Stimulated activated CD8-positive, alpha-beta memory T cell treated with anti-CD3 and anti-CD28 coated beads, Interleukin-15, amount 100 ng/mL, for 1 hour (primary cell): ENCODE data around the gene HDHD3.
"Not testable (repeated sequence)": the region's sequence is repeated elsewhere in the genome, so short reads cannot be mapped to it uniquely, and the experiment has no call there.

ENCODE experiments used
- DNase-seq: peaks from one replicate; pipeline ENCODE4 v3.0.0-alpha.2; 2020; ENCODE audit warnings: low read depth

The HDHD3 gene

GRCh38 chr9:113389451-113389850 is 12.7 kb upstream of the HDHD3 start:
- DNase-seq, result no peak

DNA sequence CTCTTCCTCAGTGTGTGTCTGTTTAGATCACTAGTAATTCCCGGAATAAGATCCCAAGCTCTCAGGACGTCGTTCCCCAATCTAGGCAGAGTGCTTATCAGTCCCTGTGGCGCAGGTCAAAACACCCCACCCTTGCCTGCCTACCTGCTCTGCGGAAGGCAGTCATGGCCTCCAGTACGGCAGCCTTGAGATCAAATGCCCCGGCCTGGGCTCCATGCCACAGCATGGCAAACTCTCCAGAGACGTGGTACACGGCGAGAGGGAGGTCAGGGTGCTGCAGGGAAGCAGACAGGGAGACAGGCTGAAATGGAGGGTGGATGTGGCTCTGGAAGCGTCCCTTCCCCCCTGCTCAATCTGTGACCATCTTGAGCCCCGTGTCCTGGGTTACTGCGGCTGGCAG is 12.0 kb upstream of the HDHD3 start:
- no peak for DNase-seq

- DNase-seq, result no peak
Measured at GRCh38 chr9:113387560-113388230, 10.9 kb upstream of the HDHD3 start.

DNA sequence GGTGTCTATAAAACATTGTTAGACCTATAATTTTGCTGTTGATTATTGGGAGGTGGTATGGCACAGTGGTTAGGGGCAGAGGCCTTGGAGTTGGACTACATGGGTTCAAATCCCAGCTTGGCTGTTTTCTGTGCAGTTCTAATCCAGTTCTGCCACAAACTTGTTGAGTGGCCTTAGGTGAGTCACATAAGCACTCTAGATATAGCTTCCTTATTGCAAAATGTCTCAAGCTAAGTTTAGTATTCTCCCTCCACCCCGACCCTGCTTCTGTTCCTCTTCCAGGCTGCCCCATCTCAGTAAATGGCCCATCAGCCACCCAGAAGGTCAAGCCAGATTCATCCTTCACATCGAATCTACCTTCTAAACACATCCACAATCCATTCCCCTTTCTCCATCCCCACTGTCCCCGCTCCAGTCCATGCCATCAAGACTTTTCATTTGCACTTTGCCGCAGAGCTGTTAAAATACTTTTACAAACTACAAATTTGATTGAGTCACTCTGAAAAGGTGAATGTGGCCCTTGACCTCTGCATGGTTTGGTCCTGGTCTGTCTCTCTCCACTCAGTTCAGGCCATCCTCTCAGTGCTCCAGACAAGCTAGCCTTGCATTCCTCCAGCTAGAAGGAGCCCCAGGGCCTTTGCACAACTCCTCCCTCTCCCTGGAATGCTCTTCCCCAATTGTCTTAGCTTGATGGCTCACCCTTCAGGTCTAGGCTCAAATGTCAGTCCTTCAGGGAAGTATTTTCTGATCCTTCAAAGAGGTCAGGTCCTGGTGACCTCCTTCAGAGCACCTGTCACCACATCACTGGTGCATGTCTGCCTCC is 10.0 kb upstream of the HDHD3 start:
- DNase-seq, result no peak

DNA sequence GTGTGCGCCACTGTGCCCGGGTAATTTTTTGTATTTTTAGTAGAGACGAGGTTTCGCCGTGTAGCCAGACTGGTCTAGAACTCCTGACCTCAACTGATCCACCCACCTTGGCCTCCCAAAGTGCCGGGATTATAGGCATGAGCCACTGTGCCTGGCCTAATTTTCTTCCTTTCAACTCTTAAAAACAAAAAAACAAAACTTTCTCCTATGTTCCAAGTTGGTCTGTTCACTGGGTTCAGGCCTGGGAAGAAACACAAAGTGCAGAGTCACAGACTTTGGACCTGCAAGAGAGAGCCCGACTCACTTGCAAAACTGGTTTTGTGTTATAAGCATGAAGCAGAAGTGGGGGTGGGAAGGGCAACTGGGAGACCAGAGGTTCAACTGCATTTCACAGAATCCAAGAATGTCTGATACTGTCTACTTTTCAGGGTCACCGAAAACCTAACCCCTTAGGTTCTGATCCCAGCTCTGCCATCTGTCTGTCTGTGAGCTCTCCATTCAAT is 5.2 kb upstream of the HDHD3 start:
- no peak for DNase-seq

- DNase-seq, result not testable (repeated sequence)
Measured at GRCh38 chr9:113381441-113381840, 4.7 kb upstream of the HDHD3 start.

DNA sequence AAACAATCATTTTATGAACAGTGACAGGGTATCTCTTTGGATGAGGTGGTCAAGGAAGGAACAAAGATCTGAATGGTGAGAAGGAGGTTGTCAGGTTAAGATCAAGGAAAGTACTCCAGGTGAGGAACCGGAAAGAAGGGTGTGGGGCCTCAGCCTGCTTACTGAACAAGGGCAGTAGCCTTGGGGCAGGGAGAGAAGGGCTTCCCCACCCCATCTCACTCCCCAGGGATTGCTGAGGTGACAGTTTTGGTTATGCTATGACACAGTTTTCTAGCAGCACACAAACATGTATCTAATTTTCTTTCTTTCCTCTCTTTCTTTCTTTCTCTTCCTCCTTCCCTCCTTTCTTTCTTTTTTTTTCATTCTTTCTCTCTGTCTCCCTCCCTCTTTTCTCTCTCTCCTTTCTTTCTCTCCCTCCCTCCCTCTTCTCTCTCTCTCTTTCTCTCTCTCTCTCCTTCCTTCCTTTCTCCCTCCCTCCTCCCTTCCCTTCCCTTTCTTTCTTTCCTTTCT is 4.1 kb upstream of the HDHD3 start:
- no peak for DNase-seq

- DNase-seq, result not testable (repeated sequence)
Measured at GRCh38 chr9:113379829-113380210, 3.0 kb upstream of the HDHD3 start.

GRCh38 chr9:113379094-113379828 is 2.5 kb upstream of the HDHD3 start:
- DNase-seq, result not testable (repeated sequence)

GRCh38 chr9:113375057-113376023 is 1.4 kb downstream of the HDHD3 start:
- no peak for DNase-seq

GRCh38 chr9:113373676-113374392 is 3.0 kb downstream of the HDHD3 start:
- DNase-seq, result no peak

GRCh38 chr9:113373256-113373655 is 3.5 kb downstream of the HDHD3 start:
- no peak for DNase-seq

DNA sequence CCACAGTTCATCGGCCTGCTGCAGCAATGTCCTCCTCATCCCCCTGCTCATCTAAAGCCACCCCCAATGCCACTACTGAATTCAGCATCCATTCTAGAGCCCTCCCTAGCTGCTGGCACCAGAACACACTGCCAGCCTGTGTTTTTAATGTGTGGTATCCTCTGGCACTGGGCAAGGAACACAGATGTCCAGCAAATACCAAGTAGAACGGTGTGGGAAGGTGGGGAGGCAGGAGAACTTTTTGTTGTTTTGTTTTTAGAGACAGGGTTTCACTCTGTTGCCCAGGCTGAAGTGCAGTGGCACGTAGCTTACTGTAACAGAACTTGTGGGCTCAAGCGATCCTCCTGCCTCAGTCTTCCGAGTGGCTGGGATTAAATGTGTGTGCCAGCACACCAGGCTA is 4.7 kb downstream of the HDHD3 start:
- no peak for DNase-seq

DNA sequence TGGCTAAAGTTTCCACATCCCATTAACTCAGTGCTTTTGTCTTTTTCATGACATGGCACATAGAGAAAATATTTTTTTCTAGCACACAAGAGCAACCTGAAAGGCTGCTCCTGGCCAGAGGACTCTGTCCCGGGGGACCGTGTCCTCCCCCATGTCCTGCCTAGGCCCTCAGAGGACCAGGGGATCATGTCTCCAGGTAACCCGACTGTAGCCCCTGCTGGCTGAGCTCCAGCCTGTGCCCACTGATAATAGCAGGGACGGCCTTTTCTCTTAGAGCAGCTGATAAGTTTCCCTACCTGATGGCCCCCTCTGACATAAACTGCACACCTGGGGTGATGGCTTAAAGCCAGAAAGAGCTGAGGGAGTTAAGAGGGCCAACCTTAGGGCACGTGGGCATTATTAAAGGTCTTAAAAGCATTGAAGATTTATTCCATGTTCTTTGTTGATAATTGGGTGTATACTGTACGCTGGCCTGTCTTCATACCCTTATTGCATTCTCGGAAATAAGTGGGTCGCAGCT is 5.9 kb downstream of the HDHD3 start:
- DNase-seq, result no peak

DNA sequence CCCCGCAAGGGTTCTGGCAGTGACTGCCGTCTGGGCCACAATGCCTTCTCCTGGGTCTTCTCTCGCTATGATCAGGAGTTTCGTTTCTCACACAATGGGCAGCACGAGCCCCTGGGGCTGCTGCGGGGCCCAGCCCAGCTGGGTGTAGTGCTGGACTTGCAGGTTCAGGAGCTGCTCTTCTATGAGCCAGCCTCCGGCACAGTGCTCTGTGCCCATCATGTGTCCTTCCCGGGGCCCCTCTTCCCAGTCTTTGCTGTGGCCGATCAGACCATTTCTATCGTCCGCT is 7.0 kb downstream of the HDHD3 start:
- DNase-seq, result no peak

GRCh38 chr9:113368982-113369854 is 7.6 kb downstream of the HDHD3 start:
- no peak for DNase-seq

DNA sequence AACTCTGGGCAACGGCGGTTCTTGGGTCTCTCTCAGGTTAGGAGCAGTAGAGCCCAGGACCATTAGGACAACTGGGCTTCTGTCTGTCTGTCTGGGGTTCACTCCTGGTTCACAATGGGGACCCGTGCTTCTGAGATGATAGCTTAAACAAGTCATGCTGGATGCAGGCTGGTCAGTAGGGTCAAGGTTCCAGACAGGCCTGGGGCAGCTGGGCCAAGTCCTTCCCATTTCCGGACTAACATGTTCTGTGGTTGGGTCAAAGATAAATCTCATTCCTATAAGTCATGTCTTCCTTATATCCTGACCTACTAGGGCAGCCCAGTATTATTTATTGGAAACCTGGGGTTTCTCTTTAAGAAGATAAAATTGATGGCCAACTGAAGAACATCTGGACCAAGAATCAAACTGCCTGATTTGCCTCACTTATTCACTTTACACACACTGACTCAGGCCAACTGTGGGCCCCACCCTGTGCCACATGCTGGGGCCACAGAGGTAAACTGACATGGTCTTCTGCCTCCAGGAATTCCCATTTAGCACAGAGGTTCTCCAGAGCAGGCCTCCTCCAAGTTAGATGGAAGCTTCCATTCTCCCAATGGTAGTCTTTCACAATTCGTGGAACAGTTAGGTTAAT is 8.3 kb downstream of the HDHD3 start:
- DNase-seq, result no peak

DNA sequence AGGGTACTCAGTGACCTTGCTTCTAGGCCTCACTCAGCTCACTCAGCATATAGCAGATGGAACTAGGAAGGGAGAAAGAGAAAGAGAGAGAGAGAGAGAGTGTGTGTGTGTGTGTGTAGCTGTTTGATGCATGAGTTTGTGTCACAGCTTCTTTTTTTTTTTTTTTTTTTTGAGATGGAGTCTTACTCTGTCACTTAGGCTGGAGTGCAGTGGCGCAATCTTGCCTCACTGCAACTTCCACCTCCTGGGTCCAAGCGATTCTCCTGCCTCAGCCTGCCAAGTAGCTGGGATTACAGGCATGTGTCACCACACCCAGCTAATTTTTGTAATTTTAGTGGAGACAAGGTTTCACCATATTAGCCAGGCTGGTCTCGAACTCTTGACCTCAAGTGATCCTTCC is 11.1 kb downstream of the HDHD3 start:
- not testable (repeated sequence) for DNase-seq

DNA sequence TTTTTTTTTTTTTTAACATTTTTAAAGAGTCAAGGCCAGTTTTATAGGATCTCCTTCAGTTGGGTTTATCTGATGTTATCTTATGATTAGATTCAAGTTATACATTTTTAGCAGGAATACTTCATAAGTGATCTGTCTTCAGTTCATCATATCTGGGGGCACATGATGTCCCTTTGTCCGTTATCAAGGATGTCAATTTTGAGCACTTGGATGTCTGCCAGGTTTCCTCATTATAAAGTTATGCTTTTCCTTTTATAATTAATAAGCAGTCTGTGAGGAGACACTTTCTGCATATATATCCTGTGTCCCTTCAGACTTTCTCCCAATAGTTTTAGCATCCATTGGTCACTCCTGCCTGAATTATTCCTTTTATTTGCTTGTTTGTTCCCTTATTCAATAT is 11.8 kb downstream of the HDHD3 start:
- no peak for DNase-seq
